DOHH2 (cell line): ENCODE data around the gene MAML2.

Experiments used
- CTCF ChIP-seq: fragments of 200-600 bp; sonication (generic); IDR thresholded peaks from one replicate; pipeline ENCODE4 v1.5.1; 2014; ENCODE audit warnings: antibody characterized with exemption, mild to moderate bottlenecking, low read depth, low read length; ENCODE audit not compliant: poor library complexity, severe bottlenecking
- EZH2phosphoT487 ChIP-seq: fragments of 200-600 bp; sonication (generic); IDR thresholded peaks from 2 replicates; pipeline ENCODE4 v1.6.1; 2017; ENCODE audit warnings: borderline replicate concordance, mild to moderate bottlenecking, antibody characterized with exemption, low read length, moderate library complexity, mixed read lengths

- no peak for TF ChIP-seq CTCF
- TF ChIP-seq EZH2phosphoT487: no peak
Measured at GRCh38 chr11:96331699-96332116, 11.3 kb downstream of the MAML2 start.
